Esophagus muscularis mucosa (tissue), 4 donors: ENCODE results near the gene C3orf22. TPM values are rescaled to one million over a fixed set of nuclear protein-coding genes. Genes with fewer than 3 reads are reported as not detected.

ENCODE experiments used
- DNase-seq: peaks from one replicate; pipeline ENCODE4 v3.0.0-alpha.2; 2017; ENCODE audit errors: extremely low spot score
- H3K27ac ChIP-seq, 4 donors: fragments of 200-600 bp; sonication (generic); replicated peaks in 1 of 4; 1 replicate in 3 of 4; 2 replicates in 1 of 4; pipeline ENCODE4 v1.5.1; 2016 to 2019; ENCODE audit warnings: mild to moderate bottlenecking in 1 of 4
- H3K27me3 ChIP-seq, 4 donors: fragments of 200-600 bp; sonication (generic); one replicate each; pipeline versions ENCODE4 v1.5.1 to v1.6.0; 2016 to 2019
- H3K36me3 ChIP-seq, 4 donors: fragments of 200-600 bp; sonication (generic); one replicate each; pipeline ENCODE4 v1.5.1; 2016 to 2019
- H3K4me1 ChIP-seq, 4 donors: fragments of 200-600 bp; sonication (generic); one replicate each; pipeline ENCODE4 v1.5.1; 2016 to 2019
- H3K4me3 ChIP-seq, 4 donors: fragments of 200-600 bp; sonication (generic); 1 replicate in 2 of 4; 2 replicates in 2 of 4; pipeline ENCODE4 v1.5.1; 2016 to 2019; ENCODE audit warnings: mild to moderate bottlenecking in 4 of 4, moderate library complexity in 1 of 4
- H3K9me3 ChIP-seq, 4 donors: fragments of 200-600 bp; sonication (generic); 1 replicate in 3 of 4; 2 replicates in 1 of 4; pipeline ENCODE4 v1.5.1; 2016 to 2019
- CTCF ChIP-seq, 3 experiments: fragments of 200-600 bp in 2 of 3; fragments of 450-650 bp in 1 of 3; sonication (generic) in 2 of 3; IDR thresholded peaks; one replicate each; pipeline ENCODE4 v1.5.1; 2017 to 2019; ENCODE audit warnings: antibody characterized with exemption in 3 of 3, mild to moderate bottlenecking in 2 of 3, moderate library complexity in 1 of 3
- EP300 ChIP-seq: sonication (generic); formaldehyde crosslinking; IDR thresholded peaks from one replicate; pipeline ENCODE4 v1.6.1; 2017; ENCODE audit warnings: antibody characterized with exemption
- POLR2A ChIP-seq: fragments of 450-650 bp; IDR thresholded peaks from one replicate; pipeline ENCODE4 v1.6.1; 2017; ENCODE audit warnings: antibody characterized with exemption, moderate library complexity, mild to moderate bottlenecking, low read depth
- POLR2AphosphoS5 ChIP-seq, 2 donors: sonication (generic); formaldehyde crosslinking; IDR thresholded peaks; one replicate each; pipeline ENCODE4 v1.6.1; 2017; ENCODE audit warnings: antibody characterized with exemption in 2 of 2
- WGBS: methylation state at CpG from one replicate; pipeline ENCODE4 v1.1.5; 2018; 5-methylcytosine and 5-hydroxymethylcytosine counted together
- intact Hi-C: fragments of 100-400 bp; cut with DNase I; formaldehyde crosslinking; loops from one replicate; pipeline ENCODE4 v1.15.1; 2023
- total RNA-seq, 4 donors: library from RNA; depleted of rRNA; stranded (reverse); fragments of >200 nt; gene quantifications; one replicate each; pipeline versions ENCODE4 v1.1.0 to v1.2.1, GENCODE V29; 2016

C3orf22 gene
- total RNA-seq, 4 donors from 2014 or later, result not detected

GRCh38 chr3:126508564-126508964 is 50.2 kb downstream of the C3orf22 start:
- H3K36me3 ChIP-seq, result no peaks in the 10 kb centered on the region
- no peaks in the 10 kb centered on the region for H3K9me3 ChIP-seq
- 83% methylated on average over 3 of the region's 4 CpGs for WGBS
- no peak for DNase-seq
- intact Hi-C loops, result no loop called here
- H3K4me3 ChIP-seq, result no peak overlapping the region
- no peak for TF ChIP-seq CTCF (IDR thresholded peaks at IDR 0.05)
- TF ChIP-seq POLR2A, result no peak
- TF ChIP-seq EP300, result no peak
- TF ChIP-seq POLR2AphosphoS5 (IDR thresholded peaks at IDR 0.05), result no peak
- H3K27ac ChIP-seq, result no peak overlapping the region
- no peaks in the 10 kb centered on the region for H3K4me1 ChIP-seq
- H3K27me3 ChIP-seq, result peaks cover 0 to 33% (median 0%) of the 10 kb centered on the region in 4 donors

- 90% methylated on average over 9 of the region's 9 CpGs for WGBS
- Histone ChIP-seq H3K36me3 (no peaks in the 10 kb centered on the region), H3K27ac (no peak overlapping the region), H3K4me3 (no peak overlapping the region), H3K9me3 (no peaks in the 10 kb centered on the region), H3K27me3 (peaks cover 0 to 37% (median 0%) of the 10 kb centered on the region in 4 donors), H3K4me1 (no peaks in the 10 kb centered on the region)
- no peak for DNase-seq
- TF ChIP-seq CTCF (IDR thresholded peaks at IDR 0.05) (no peak), EP300 (no peak), POLR2A (no peak), POLR2AphosphoS5 (IDR thresholded peaks at IDR 0.05) (no peak)
- intact Hi-C loops, result no loop called here
Observed at GRCh38 chr3:126507886-126508285, 50.8 kb downstream of the C3orf22 start.

- Histone ChIP-seq H3K4me1 (no peaks in the 10 kb centered on the region), H3K9me3 (no peaks in the 10 kb centered on the region), H3K27ac (no peak overlapping the region), H3K36me3 (no peaks in the 10 kb centered on the region), H3K4me3 (no peak overlapping the region), H3K27me3 (peaks cover 0 to 36% (median 0%) of the 10 kb centered on the region in 4 donors)
- TF ChIP-seq POLR2A (no peak), EP300 (no peak), POLR2AphosphoS5 (IDR thresholded peaks at IDR 0.05) (no peak), CTCF (IDR thresholded peaks at IDR 0.05) (no peak)
- no peak for DNase-seq
- intact Hi-C loops, result no loop called here
- 96% methylated on average over 4 of the region's 10 CpGs for WGBS
Observed at GRCh38 chr3:126503701-126504100, 55.0 kb downstream of the C3orf22 start.

GRCh38 chr3:126502656-126503055 is 56.1 kb downstream of the C3orf22 start:
- intact Hi-C loops, result no loop called here
- H3K36me3 ChIP-seq, result no peaks in the 10 kb centered on the region
- 79% methylated on average over 1 of the region's 1 CpG for WGBS

More at GRCh38 chr3:126502656-126503055, 56.1 kb downstream of the C3orf22 start:
- no peak for DNase-seq
- TF ChIP-seq POLR2A, result no peak
- no peak for TF ChIP-seq CTCF (IDR thresholded peaks at IDR 0.05)
- TF ChIP-seq EP300, result no peak
- TF ChIP-seq POLR2AphosphoS5 (IDR thresholded peaks at IDR 0.05), result no peak
- H3K27ac ChIP-seq, result no peak overlapping the region
- no peak overlapping the region for H3K4me3 ChIP-seq
- H3K27me3 ChIP-seq, result peaks cover 0 to 28% (median 0%) of the 10 kb centered on the region in 4 donors
- H3K9me3 ChIP-seq, result no peaks in the 10 kb centered on the region
- H3K4me1 ChIP-seq, result no peaks in the 10 kb centered on the region
